PC-9 (cell line): Measurements from ENCODE around the gene CYTH2. TPM values are rescaled to one million over a fixed set of nuclear protein-coding genes. Genes with fewer than 3 reads are reported as not detected.

Experiments
- BruUV-seq: library from RNA; stranded (reverse); fragments of 400-500 nt; replicated peaks from 2 replicates; lab custom pipeline; 2021; lab: Mats Ljungman, UMichigan
- CTCF ChIA-PET: fragments of 300-600 bp; sonication (Branson Sonifier 250); formaldehyde crosslinking; loops from one replicate; lab custom pipeline; 2022; ENCODE audit warnings: antibody characterized with exemption; lab: Charles Lee
- POLR2A ChIA-PET: fragments of 300-600 bp; sonication (Branson Sonifier 250); formaldehyde crosslinking; loops from one replicate; lab custom pipeline; 2022; ENCODE audit warnings: antibody characterized with exemption; ENCODE audit not compliant: unreplicated experiment; lab: Charles Lee
- DNase-seq, 2 experiments: peaks; one replicate each; pipeline versions ENCODE4 v3.0.0 to v3.0.0-alpha.2; 2015 to 2022; ENCODE audit warnings: mixed read lengths in 1 of 2
- H2AFZ ChIP-seq: fragments of 200-600 bp; sonication (generic); 2 replicates; pipeline ENCODE4 v1.8.1; 2017; ENCODE audit warnings: antibody characterized with exemption
- H3F3A ChIP-seq: fragments of 200-600 bp; sonication (generic); 2 replicates; pipeline ENCODE4 v1.8.1; 2017; ENCODE audit warnings: antibody characterized with exemption, mild to moderate bottlenecking, low read depth; ENCODE audit not compliant: insufficient read depth
- H3K27ac ChIP-seq: fragments of 200-600 bp; sonication (generic); 2 replicates; pipeline ENCODE4 v1.6.1; 2016; ENCODE audit warnings: mixed run types
- H3K27me3 ChIP-seq: fragments of 200-600 bp; sonication (generic); 2 replicates; pipeline ENCODE4 v1.6.1; 2016; ENCODE audit warnings: low read depth, mixed run types; ENCODE audit not compliant: insufficient read depth
- H3K36me3 ChIP-seq: fragments of 200-600 bp; sonication (generic); 2 replicates; pipeline ENCODE4 v1.6.1; 2016; ENCODE audit warnings: low read depth, mixed run types
- H3K4me1 ChIP-seq: fragments of 200-600 bp; sonication (generic); replicated peaks from 2 replicates; pipeline ENCODE4 v1.6.1; 2016; ENCODE audit warnings: mixed run types; ENCODE audit not compliant: insufficient read depth
- H3K4me2 ChIP-seq: fragments of 200-600 bp; sonication (generic); 2 replicates; pipeline ENCODE4 v1.6.1; 2017; ENCODE audit warnings: mixed run types
- H3K4me3 ChIP-seq: fragments of 200-600 bp; sonication (generic); 2 replicates; pipeline ENCODE4 v1.6.1; 2016; ENCODE audit warnings: mixed run types
- H3K79me2 ChIP-seq: fragments of 200-600 bp; sonication (generic); 2 replicates; pipeline ENCODE4 v1.6.1; 2017; ENCODE audit warnings: low read depth, mixed run types
- H3K9me2 ChIP-seq: fragments of 200-600 bp; sonication (generic); 2 replicates; pipeline ENCODE4 v1.8.1; 2017; ENCODE audit warnings: mild to moderate bottlenecking; ENCODE audit not compliant: insufficient read depth
- H3K9me3 ChIP-seq: fragments of 200-600 bp; sonication (generic); 2 replicates; pipeline ENCODE4 v1.8.1; 2016; ENCODE audit warnings: low read depth; ENCODE audit not compliant: insufficient read depth
- H4K20me1 ChIP-seq: fragments of 200-600 bp; sonication (generic); 2 replicates; pipeline ENCODE4 v1.8.1; 2017; ENCODE audit not compliant: insufficient read depth
- CTCF ChIP-seq: fragments of 200-600 bp; sonication (generic); conservative IDR thresholded peaks from 2 replicates; pipeline ENCODE4 v1.6.1; 2017; ENCODE audit warnings: mixed run types, antibody characterized with exemption, mild to moderate bottlenecking, moderate library complexity
- EZH2 ChIP-seq: fragments of 200-600 bp; sonication (generic); IDR thresholded peaks from 2 replicates; pipeline ENCODE4 v1.8.0; 2017; ENCODE audit warnings: antibody characterized with exemption, low read depth
- intact Hi-C: fragments of 100-400 bp; cut with micrococcal nuclease; formaldehyde crosslinking; loops from one replicate; pipeline ENCODE4 v1.10.0; 2022; ENCODE audit not compliant: unreplicated experiment
- total RNA-seq: library from RNA; stranded (reverse); gene quantifications from 2 replicates; pipeline ENCODE4 v1.2.3, GENCODE V29; 2021

Gene CYTH2
- total RNA-seq, 1 experiment from 2014 or later = 74.4 TPM

- no peak overlapping the region for H3K27ac ChIP-seq
- no peak overlapping the region for H3K4me2 ChIP-seq
- intact Hi-C loops = loop anchor here (2.0 kb wide), 1 partner anchor 123 kb away; a partner anchor contains a TSS
Measured at GRCh38 chr19:48443731-48444128, 25.4 kb upstream of the CYTH2 start.

GRCh38 chr19:48444129-48444935 is 24.8 kb upstream of the CYTH2 start:
- H3K79me2 ChIP-seq = peaks cover 32% of the 10 kb centered on the region
- H3K4me3 ChIP-seq = peak overlapping the region; percentile 92; the same call in 1 of the 2 replicates
- DNase-seq = no peak
- peaks cover 39% of the 10 kb centered on the region for H3F3A ChIP-seq
- peaks cover 23% of the 10 kb centered on the region; the same call in 1 of the 2 replicates for H3K4me1 ChIP-seq
- no peaks in the 10 kb centered on the region for H3K9me3 ChIP-seq
- intact Hi-C loops = loop anchor here (2.0 kb wide), 1 partner anchor 124 kb away; a partner anchor contains a TSS
- POLR2A ChIA-PET = interaction anchor here (0.6 kb wide), 1 partner anchor 53 kb away, joined by 9 read pairs; the partner anchor contains the start of gene KDELR1
- peak overlapping the region; percentile 100 for H3K4me2 ChIP-seq
- CTCF ChIA-PET = interaction anchor here (0.7 to 1.9 kb wide), 3 partner anchors 81 to 140 kb away, joined by 4 to 7 read pairs (median 5); partner anchors contain the start of gene TMEM143
- no peaks in the 10 kb centered on the region; the same call in 1 of the 2 replicates for H4K20me1 ChIP-seq
- TF ChIP-seq EZH2 (no peak), CTCF (no peak)
- H3K27me3 ChIP-seq = no peaks in the 10 kb centered on the region
- peak overlapping the region; percentile 78 for H3K27ac ChIP-seq
- H3K9me2 ChIP-seq = no peaks in the 10 kb centered on the region
- no peak overlapping the region for H2AFZ ChIP-seq
- BruUV-seq = no TSS peak
- peaks cover 21% of the 10 kb centered on the region for H3K36me3 ChIP-seq

More at GRCh38 chr19:48443731-48444128, 25.4 kb upstream of the CYTH2 start:
- POLR2A ChIA-PET = no interaction called here
- H3K4me3 ChIP-seq = no peak overlapping the region
- peaks cover 40% of the 10 kb centered on the region for H3F3A ChIP-seq
- no TSS peak for BruUV-seq
- no peaks in the 10 kb centered on the region; the same call in 1 of the 2 replicates for H4K20me1 ChIP-seq
- peaks cover 29% of the 10 kb centered on the region for H3K79me2 ChIP-seq
- CTCF ChIA-PET = interaction anchor here (0.6 to 0.7 kb wide), 2 partner anchors 93 to 478 kb away, joined by 4 to 5 read pairs; no protein-coding TSS in a partner anchor
- no peaks in the 10 kb centered on the region for H3K9me2 ChIP-seq
- DNase-seq = no peak
- peaks cover 23% of the 10 kb centered on the region; the same call in 1 of the 2 replicates for H3K4me1 ChIP-seq
- no peaks in the 10 kb centered on the region for H3K27me3 ChIP-seq
- peaks cover 18% of the 10 kb centered on the region for H3K36me3 ChIP-seq
- TF ChIP-seq CTCF (no peak), EZH2 (no peak)
- no peak overlapping the region for H2AFZ ChIP-seq
- no peaks in the 10 kb centered on the region for H3K9me3 ChIP-seq

GRCh38 chr19:48444936-48445200 is 24.3 kb upstream of the CYTH2 start:
- CTCF ChIA-PET = interaction anchor here (0.7 to 1.9 kb wide), 3 partner anchors 54 to 139 kb away, joined by 4 to 7 read pairs (median 4); partner anchors contain the start of genes KDELR1 and TMEM143

More at GRCh38 chr19:48444936-48445200, 24.3 kb upstream of the CYTH2 start:
- H3K4me1 ChIP-seq = peaks cover 23% of the 10 kb centered on the region; the same call in 1 of the 2 replicates
- H3K9me3 ChIP-seq = no peaks in the 10 kb centered on the region
- peaks cover 24% of the 10 kb centered on the region for H3K36me3 ChIP-seq
- no peaks in the 10 kb centered on the region; the same call in 1 of the 2 replicates for H4K20me1 ChIP-seq
- intact Hi-C loops = loop anchor here (1.0 to 2.0 kb wide), 3 partner anchors 24 to 124 kb away; partner anchors contain the start of gene CYTH2
- H3K27me3 ChIP-seq = no peaks in the 10 kb centered on the region
- peak overlapping the region; percentile 100 for H3K4me2 ChIP-seq
- H3K27ac ChIP-seq = peak overlapping the region; percentile 78
- POLR2A ChIA-PET = interaction anchor here (0.6 kb wide), 1 partner anchor 53 kb away, joined by 9 read pairs; the partner anchor contains the start of gene KDELR1
- TF ChIP-seq EZH2 (no peak), CTCF (no peak)
- no peaks in the 10 kb centered on the region for H3K9me2 ChIP-seq
- peaks cover 36% of the 10 kb centered on the region for H3F3A ChIP-seq
- H3K79me2 ChIP-seq = peaks cover 34% of the 10 kb centered on the region
- H2AFZ ChIP-seq = no peak overlapping the region
- peak overlapping the region; percentile 92; the same call in 1 of the 2 replicates for H3K4me3 ChIP-seq
- no TSS peak for BruUV-seq
- DNase-seq = no peak
